ENCODE measurements around the gene CXCL12.

DNA sequence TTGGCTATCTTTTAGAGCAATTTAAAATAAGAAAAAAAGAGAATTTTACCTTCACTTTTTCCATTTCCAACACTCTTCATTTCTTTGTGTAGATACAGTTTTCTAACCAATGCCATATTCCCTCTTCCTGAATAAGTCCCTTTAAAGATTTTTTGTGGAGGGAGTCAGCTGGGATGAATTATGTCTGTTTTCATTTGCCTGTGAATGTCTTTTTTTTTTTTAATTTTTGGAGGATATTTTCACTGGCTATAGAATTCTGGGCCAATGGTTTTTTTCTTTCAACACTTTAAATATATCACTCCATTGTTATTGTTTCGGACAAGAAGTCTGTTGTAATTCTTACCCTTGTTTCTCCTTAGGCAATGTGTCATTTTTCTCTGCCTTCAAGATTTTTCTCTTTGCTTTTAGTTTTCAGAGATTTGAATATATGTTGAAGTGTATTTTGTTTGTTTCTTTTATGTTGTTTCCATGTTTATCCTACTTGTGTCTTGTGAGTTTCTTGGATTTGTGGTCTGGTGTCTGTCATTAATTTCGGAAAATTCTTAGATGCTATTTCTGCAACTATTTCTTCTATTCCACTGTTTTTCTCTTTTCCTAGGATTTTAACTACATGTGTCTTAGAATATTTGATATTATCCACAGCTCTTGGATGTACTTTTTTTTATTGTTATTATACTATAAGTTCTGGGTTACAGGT lies 20.0 kb upstream of the CXCL12 start:
- TF ChIP-seq POLR2AphosphoS5 (IDR thresholded peaks at IDR 0.05) (no peak), POLR2A (IDR thresholded peaks at IDR 0.05) (no peak), EP300 (IDR thresholded peaks at IDR 0.05) (no peak)
- TF ChIP-seq, protein P1, sequence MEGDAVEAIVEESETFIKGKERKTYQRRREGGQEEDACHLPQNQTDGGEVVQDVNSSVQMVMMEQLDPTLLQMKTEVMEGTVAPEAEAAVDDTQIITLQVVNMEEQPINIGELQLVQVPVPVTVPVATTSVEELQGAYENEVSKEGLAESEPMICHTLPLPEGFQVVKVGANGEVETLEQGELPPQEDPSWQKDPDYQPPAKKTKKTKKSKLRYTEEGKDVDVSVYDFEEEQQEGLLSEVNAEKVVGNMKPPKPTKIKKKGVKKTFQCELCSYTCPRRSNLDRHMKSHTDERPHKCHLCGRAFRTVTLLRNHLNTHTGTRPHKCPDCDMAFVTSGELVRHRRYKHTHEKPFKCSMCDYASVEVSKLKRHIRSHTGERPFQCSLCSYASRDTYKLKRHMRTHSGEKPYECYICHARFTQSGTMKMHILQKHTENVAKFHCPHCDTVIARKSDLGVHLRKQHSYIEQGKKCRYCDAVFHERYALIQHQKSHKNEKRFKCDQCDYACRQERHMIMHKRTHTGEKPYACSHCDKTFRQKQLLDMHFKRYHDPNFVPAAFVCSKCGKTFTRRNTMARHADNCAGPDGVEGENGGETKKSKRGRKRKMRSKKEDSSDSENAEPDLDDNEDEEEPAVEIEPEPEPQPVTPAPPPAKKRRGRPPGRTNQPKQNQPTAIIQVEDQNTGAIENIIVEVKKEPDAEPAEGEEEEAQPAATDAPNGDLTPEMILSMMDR (IDR thresholded peaks at IDR 0.05) = no peak
